Glomerular endothelial cell (primary cell): Measurements from ENCODE around the gene PLCL2. TPM values are rescaled to one million over a fixed set of nuclear protein-coding genes. Genes with fewer than 3 reads are reported as not detected.

Source experiments
- DNase-seq: peaks from one replicate; pipeline ENCODE4 v3.0.0-alpha.2; 2011; ENCODE audit warnings: low read depth, low spot score; ENCODE audit errors: extremely low read depth
- total RNA-seq: library from RNA; depleted of rRNA; stranded (reverse); fragments of >200 nt; gene quantifications from 2 replicates; pipeline ENCODE4 v1.2.3, GENCODE V29; 2015

PLCL2 gene
- total RNA-seq, 1 donor from 2014 or later = 13.1 TPM

DNA sequence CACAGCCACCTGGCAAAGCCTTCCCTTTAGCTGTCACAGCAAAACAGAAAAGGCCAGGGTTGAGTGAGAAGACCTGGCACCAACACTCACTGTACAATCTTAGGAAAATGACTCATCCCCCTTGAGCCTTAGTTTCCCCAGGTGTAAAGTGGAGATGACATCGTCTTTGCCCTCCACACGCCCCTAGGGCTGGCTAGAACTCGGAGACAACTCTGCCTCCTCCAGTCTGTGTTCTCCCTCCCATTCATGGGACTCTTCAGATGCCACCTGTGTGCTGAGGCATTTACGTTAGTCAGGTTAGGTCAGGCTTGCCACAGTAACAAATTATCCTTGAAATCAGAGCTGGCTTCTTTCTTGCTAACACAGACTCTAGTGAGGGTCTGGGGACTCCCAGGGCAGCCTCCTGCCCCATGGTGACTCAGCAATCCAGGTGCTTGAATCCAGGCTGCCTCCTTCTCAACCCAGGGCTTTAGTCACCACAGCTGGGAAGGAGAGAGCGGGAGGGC lies 252.6 kb downstream of the PLCL2 start:
- no peak for DNase-seq

DNA sequence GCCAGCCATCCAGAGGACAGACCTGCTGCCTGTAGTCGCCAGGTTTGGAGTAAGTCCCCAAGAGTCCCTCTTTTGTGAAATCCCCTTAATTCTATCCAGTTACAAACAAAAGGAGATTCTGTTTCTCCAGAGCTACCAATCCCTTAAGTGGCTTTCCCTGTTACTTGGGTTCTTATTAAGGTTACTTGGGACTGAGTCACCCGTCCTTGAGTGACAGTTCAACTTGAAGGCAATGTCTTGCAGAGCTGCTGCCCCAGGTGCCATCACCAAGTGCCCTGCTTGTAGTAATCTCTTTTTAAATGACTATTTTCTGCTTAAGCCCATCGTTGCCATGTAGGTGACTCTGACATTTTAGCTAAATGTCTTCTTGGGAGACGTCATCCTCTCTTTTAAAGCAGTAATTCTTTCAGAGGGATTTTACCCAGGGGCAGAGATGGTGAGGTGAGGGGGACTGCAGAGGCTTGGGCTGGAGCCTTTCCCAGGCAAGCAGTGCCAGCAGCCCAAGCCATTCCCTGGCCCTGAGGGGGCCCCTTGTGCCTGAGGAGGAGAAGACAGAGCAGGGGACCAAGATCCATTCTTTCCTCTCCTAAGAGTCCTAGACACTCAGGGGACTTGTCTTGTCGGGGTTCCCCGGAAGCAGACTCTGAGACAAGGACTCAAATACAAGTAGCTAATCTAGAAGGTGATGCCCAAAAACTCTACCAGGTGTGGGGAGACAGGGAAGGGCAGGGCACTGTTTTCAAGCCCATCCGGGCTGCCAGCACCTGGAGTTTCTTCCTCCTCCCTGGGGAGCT lies 253.7 kb downstream of the PLCL2 start:
- DNase-seq = no peak
